H1 (cell line): ENCODE data around the gene TCAP. TPM values are rescaled to one million over a fixed set of nuclear protein-coding genes. Genes with fewer than 3 reads are reported as not detected.

Experiments
- CTCF ChIA-PET: fragments of 300-600 bp; sonication (Branson Sonifier 250); formaldehyde crosslinking; loops from one replicate; lab custom pipeline; 2021; ENCODE audit not compliant: partially characterized antibody; lab: Charles Lee
- POLR2A ChIA-PET: fragments of 300-600 bp; sonication (Branson Sonifier 250); formaldehyde crosslinking; loops from one replicate; lab custom pipeline; 2021; ENCODE audit warnings: inconsistent platforms; ENCODE audit not compliant: partially characterized antibody; lab: Charles Lee
- DNase-seq, 2 experiments: peaks; one replicate each; pipeline versions ENCODE4 v3.0.0 to v3.0.0-alpha.2; 2010 to 2022; ENCODE audit warnings: low spot score in 2 of 2, low read depth in 1 of 2, mixed read lengths in 1 of 2
- FAIRE-seq: peaks from 2 replicates; lab custom pipeline; 2011; peaks lifted over from hg19 to GRCh38; lab: Jason Lieb, UNC
- H2AFZ ChIP-seq: 2 replicates; pipeline ENCODE4 v1.8.1; 2012; ENCODE audit warnings: low read length, inconsistent platforms
- H2AK5ac ChIP-seq: 2 replicates; pipeline ENCODE4 v1.6.1; 2013; ENCODE audit warnings: low read depth, low read length
- H2BK120ac ChIP-seq: replicated peaks from 2 replicates; pipeline ENCODE3; 2013; ENCODE audit warnings: low read depth, low read length, inconsistent platforms
- H2BK12ac ChIP-seq: 2 replicates; pipeline ENCODE4 v1.6.1; 2013; ENCODE audit warnings: low read depth, low read length
- H2BK15ac ChIP-seq: 2 replicates; pipeline ENCODE4 v1.6.1; 2013; ENCODE audit warnings: low read length
- H2BK20ac ChIP-seq: 2 replicates; pipeline ENCODE4 v1.6.1; 2013; ENCODE audit warnings: low read length
- H2BK5ac ChIP-seq: 2 replicates; pipeline ENCODE4 v1.6.1; 2013; ENCODE audit warnings: low read depth, low read length
- H3K14ac ChIP-seq: 2 replicates; pipeline ENCODE4 v1.6.1; 2013; ENCODE audit warnings: inconsistent platforms; ENCODE audit not compliant: insufficient read length
- H3K18ac ChIP-seq: 2 replicates; pipeline ENCODE4 v1.6.1; 2013; ENCODE audit warnings: low read length; ENCODE audit errors: extremely low read depth
- H3K23ac ChIP-seq: 2 replicates; pipeline ENCODE4 v1.6.1; 2013; ENCODE audit warnings: inconsistent platforms; ENCODE audit not compliant: insufficient read length
- H3K23me2 ChIP-seq: 2 replicates; pipeline ENCODE4 v1.6.1; 2013; ENCODE audit warnings: low read depth, low read length
- H3K27ac ChIP-seq: 2 replicates; pipeline ENCODE4 v1.6.1; 2011; ENCODE audit warnings: low read depth, low read length, inconsistent platforms
- H3K27me3 ChIP-seq, 4 experiments: replicated peaks in 1 of 4; 1 replicate in 1 of 4; 2 replicates in 3 of 4; pipeline versions ENCODE4 v1.6.1 to v1.8.1; 2011 to 2013; ENCODE audit warnings: low read length in 3 of 4, mild to moderate bottlenecking in 3 of 4, inconsistent platforms in 2 of 4, mixed read lengths in 2 of 4, moderate library complexity in 1 of 4; ENCODE audit not compliant: control insufficient read depth in 3 of 4, insufficient read depth in 3 of 4; ENCODE audit errors: extremely low read depth in 1 of 4
- H3K36me3 ChIP-seq, 4 experiments: 2 replicates each; pipeline versions ENCODE4 v1.6.1 to v1.8.1; 2011 to 2013; ENCODE audit warnings: mild to moderate bottlenecking in 4 of 4, low read length in 3 of 4, moderate library complexity in 2 of 4, control low read depth in 1 of 4, inconsistent platforms in 1 of 4; ENCODE audit not compliant: insufficient read depth in 4 of 4, control insufficient read depth in 2 of 4
- H3K4ac ChIP-seq: replicated peaks from 2 replicates; pipeline ENCODE3; 2013; ENCODE audit warnings: low read length, low read depth, mixed read lengths, inconsistent platforms; ENCODE audit not compliant: insufficient read length
- H3K4me1 ChIP-seq, 4 experiments: replicated peaks in 1 of 4; 1 replicate in 1 of 4; 2 replicates in 3 of 4; pipeline versions ENCODE4 v1.6.1 to v1.8.1; 2011 to 2013; ENCODE audit warnings: low read length in 3 of 4, inconsistent platforms in 2 of 4, mixed read lengths in 1 of 4; ENCODE audit not compliant: insufficient read depth in 4 of 4, control insufficient read depth in 3 of 4
- H3K4me2 ChIP-seq, 2 experiments: 2 replicates each; pipeline versions ENCODE4 v1.6.1 to v1.8.1; 2011 to 2013; ENCODE audit warnings: low read depth in 2 of 2, low read length in 2 of 2, control low read depth in 1 of 2, inconsistent platforms in 1 of 2, mild to moderate bottlenecking in 1 of 2; ENCODE audit not compliant: insufficient read depth in 1 of 2
- H3K4me3 ChIP-seq, 4 experiments: fragments of 200-600, 300-600 bp in 1 of 4; sonication (generic), shearing (Covaris generic), sonication (Bioruptor Twin) in 1 of 4; 2 replicates each; pipeline versions ENCODE4 v1.5.1 to v1.8.1; 2011 to 2016; ENCODE audit warnings: low read length in 4 of 4, low read depth in 3 of 4, control low read depth in 2 of 4, inconsistent platforms in 2 of 4, mild to moderate bottlenecking in 2 of 4, mixed read lengths in 1 of 4, moderate library complexity in 1 of 4; ENCODE audit not compliant: insufficient read depth in 2 of 4; ENCODE audit errors: extremely low read depth in 1 of 4
- H3K56ac ChIP-seq: replicated peaks from 2 replicates; pipeline ENCODE3; 2013; ENCODE audit warnings: low read depth, mild to moderate bottlenecking, mixed read lengths, low read length, inconsistent platforms; ENCODE audit not compliant: insufficient read length
- H3K79me1 ChIP-seq: 2 replicates; pipeline ENCODE4 v1.6.1; 2013; ENCODE audit warnings: low read depth, low read length, control low read depth
- H3K79me2 ChIP-seq, 2 experiments: 2 replicates each; pipeline versions ENCODE4 v1.6.1 to v1.8.1; 2012 to 2013; ENCODE audit warnings: low read length in 2 of 2, mild to moderate bottlenecking in 2 of 2, inconsistent platforms in 1 of 2; ENCODE audit not compliant: insufficient read depth in 2 of 2, control insufficient read depth in 1 of 2
- H3K9ac ChIP-seq, 4 experiments: replicated peaks in 1 of 4; 1 replicate in 1 of 4; 2 replicates in 3 of 4; pipeline versions ENCODE4 v1.6.1 to v1.8.1; 2011 to 2013; ENCODE audit warnings: low read depth in 3 of 4, low read length in 3 of 4, control low read depth in 2 of 4, mild to moderate bottlenecking in 2 of 4, moderate library complexity in 2 of 4, inconsistent platforms in 1 of 4; ENCODE audit errors: extremely low read depth in 1 of 4
- H3K9me3 ChIP-seq, 2 experiments: 2 replicates each; pipeline versions ENCODE4 v1.6.1 to v1.8.1; 2012 to 2013; ENCODE audit warnings: mild to moderate bottlenecking in 2 of 2, moderate library complexity in 2 of 2, control low read depth in 1 of 2, inconsistent platforms in 1 of 2, low read depth in 1 of 2, low read length in 1 of 2, mixed read lengths in 1 of 2; ENCODE audit not compliant: insufficient read depth in 2 of 2
- H4K20me1 ChIP-seq, 2 experiments: replicated peaks in 1 of 2; 2 replicates each; pipeline versions ENCODE3 to v1.8.1; 2011 to 2013; ENCODE audit warnings: inconsistent platforms in 2 of 2, low read length in 2 of 2, mild to moderate bottlenecking in 1 of 2; ENCODE audit not compliant: insufficient read depth in 2 of 2, control insufficient read depth in 1 of 2
- H4K5ac ChIP-seq: 2 replicates; pipeline ENCODE4 v1.6.1; 2013; ENCODE audit warnings: low read length, low read depth, mixed read lengths, inconsistent platforms; ENCODE audit not compliant: insufficient read length
- H4K8ac ChIP-seq: 2 replicates; pipeline ENCODE4 v1.8.0; 2013; ENCODE audit warnings: mild to moderate bottlenecking, moderate library complexity, low read length, inconsistent platforms; ENCODE audit not compliant: insufficient read depth; ENCODE audit errors: extremely low read depth
- H4K91ac ChIP-seq: replicated peaks from 2 replicates; pipeline ENCODE3; 2013; ENCODE audit warnings: low read length, mixed read lengths, inconsistent platforms; ENCODE audit not compliant: insufficient read length
- ATF2 ChIP-seq: IDR thresholded peaks from 2 replicates; pipeline ENCODE4 v1.6.1; 2012; ENCODE audit warnings: low read length, inconsistent platforms
- FOSL1 ChIP-seq: IDR thresholded peaks from 2 replicates; pipeline ENCODE4 v1.6.1; 2011; ENCODE audit warnings: mild to moderate bottlenecking, low read depth, low read length, moderate library complexity; ENCODE audit not compliant: insufficient read depth
- PHF8 ChIP-seq: fragments of 200-600 bp; sonication (generic); conservative IDR thresholded peaks from 2 replicates; pipeline ENCODE4 v1.7.1; 2012; ENCODE audit warnings: low read depth, mild to moderate bottlenecking, inconsistent platforms, low read length, moderate library complexity
- POLR2A ChIP-seq, 2 experiments: IDR thresholded peaks; 1 replicate in 1 of 2; 2 replicates in 1 of 2; pipeline ENCODE4 v1.6.1; 2011; ENCODE audit warnings: low read depth in 2 of 2, low read length in 2 of 2, mild to moderate bottlenecking in 2 of 2; ENCODE audit errors: control extremely low read depth in 1 of 2
- RBBP5 ChIP-seq: IDR thresholded peaks from 2 replicates; pipeline ENCODE4 v1.7.1; 2012; ENCODE audit warnings: low read depth, mild to moderate bottlenecking, inconsistent platforms, low read length, moderate library complexity, borderline replicate concordance
- RNF2 ChIP-seq: fragments of 200-900, 300-1000 bp; sonication (generic); IDR thresholded peaks from 2 replicates; pipeline ENCODE4 v1.7.1; 2016; ENCODE audit warnings: borderline replicate concordance, low read depth, mild to moderate bottlenecking, antibody characterized with exemption, low read length; ENCODE audit not compliant: poor library complexity, severe bottlenecking; ENCODE audit errors: missing control alignments
- SIN3A ChIP-seq, 2 experiments: IDR thresholded peaks in 1 of 2; conservative IDR thresholded peaks in 1 of 2; 2 replicates each; pipeline ENCODE4 v1.6.1; 2011 to 2012; ENCODE audit warnings: low read length in 2 of 2, improper control_type of control experiment in 1 of 2, low read depth in 1 of 2, mild to moderate bottlenecking in 1 of 2
- TAF1 ChIP-seq: IDR thresholded peaks from 2 replicates; pipeline ENCODE4 v1.6.1; 2011; ENCODE audit warnings: mild to moderate bottlenecking, low read depth, low read length
- TEAD4 ChIP-seq: IDR thresholded peaks from 2 replicates; pipeline ENCODE4 v1.6.1; 2012; ENCODE audit warnings: low read depth, low read length, inconsistent platforms, mixed read lengths
- WGBS, 2 experiments: shearing (Covaris generic) in 1 of 2; methylation state at CpG; one replicate each; pipeline versions ENCODE4 v1.1.6 to v1.1.7; 2013 to 2015; ENCODE audit warnings: low lambda C conversion rate in 2 of 2, mixed read lengths in 2 of 2, inconsistent platforms in 1 of 2, low coverage in 1 of 2, missing lambda C conversion rate in 1 of 2; ENCODE audit not compliant: insufficient replicate concordance in 2 of 2, insufficient coverage in 1 of 2, insufficient read length in 1 of 2; ENCODE audit errors: extremely low coverage in 1 of 2, missing lambda C conversion rate in 1 of 2; 5-methylcytosine and 5-hydroxymethylcytosine counted together
- polyA plus RNA-seq, 7 experiments: library from polyadenylated mRNA; depleted of rRNA in 3 of 7; stranded (reverse) in 5 of 7; unstranded in 2 of 7; fragments of >200 nt in 5 of 7; fragments of 200-250 nt in 2 of 7; gene quantifications; 1 replicate in 5 of 7; 2 replicates in 1 of 7; 4 replicates in 1 of 7; pipeline versions ENCODE4 v1.2.1 to v1.2.3, GENCODE V29; 2011 to 2013; ENCODE audit warnings: missing spikeins in 2 of 7, mixed read lengths in 2 of 7
- total RNA-seq: library from RNA; stranded (reverse); fragmentation: NEBNext Ultra II Directional; extraction: Animal tissue kit (Norgen Biotek cat#: 25700); gene quantifications from 2 replicates; pipeline ENCODE4 v1.2.1, GENCODE V29; 2021

TCAP gene
- total and polyA plus RNA-seq, 2 of the 8 experiments (the other 6 are each of a cell fraction or from before 2014, with no cell fraction given), result 0.82 to 1.4 TPM

- H4K5ac ChIP-seq, result no peak overlapping the region
- H3K23ac ChIP-seq, result no peak overlapping the region
- peak overlapping the region; percentile 31 for H4K91ac ChIP-seq
- H3K36me3 ChIP-seq, result no peaks in the 10 kb centered on the region
- H3K79me2 ChIP-seq, result peaks cover 8 to 41% of the 10 kb centered on the region in 2 experiments
- H2BK20ac ChIP-seq, result 0 out of 2 replicates have a peak overlapping the region, but pooled peaks have one; percentile 61
- peak overlapping the region; percentile 66; the same call in 1 of the 2 replicates for H4K8ac ChIP-seq
- no peak for FAIRE-seq
- H2AFZ ChIP-seq, result no peak overlapping the region
- H2BK12ac ChIP-seq, result peak overlapping the region; percentile 80; the same call in 1 of the 2 replicates
- H3K23me2 ChIP-seq, result peaks cover 8% of the 10 kb centered on the region; the same call in 1 of the 2 replicates
- peak overlapping the region; percentile 57; the same call in 1 of the 2 replicates for H3K18ac ChIP-seq
- H3K4me1 ChIP-seq, result peaks cover 13 to 46% (median 31%) of the 10 kb centered on the region in 4 experiments
- no peak overlapping the region for H2BK120ac ChIP-seq
- H3K56ac ChIP-seq, result no peak overlapping the region
- H3K4me2 ChIP-seq, result peak overlapping the region; percentile 86 to 97
- no peak overlapping the region for H3K9ac ChIP-seq
- no peaks in the 10 kb centered on the region for H3K9me3 ChIP-seq
- H2AK5ac ChIP-seq, result no peak overlapping the region
- H2BK15ac ChIP-seq, result 0 out of 2 replicates have a peak overlapping the region, but pooled peaks have one; percentile 61
- H4K20me1 ChIP-seq, result peaks cover 3 to 12% of the 10 kb centered on the region in 2 experiments
- ChIA-PET POLR2A (interaction anchor here (0.8 to 2.4 kb wide), 5 partner anchors 8 to 65 kb away, joined by 3 to 6 read pairs (median 3); partner anchors contain the start of gene ERBB2), CTCF (interaction anchor here (27.2 to 49.2 kb wide), 3 partner anchors 3 to 49 kb away, joined by 1096 to 1885 read pairs (median 1096); partner anchors contain the start of genes ERBB2, PGAP3, PNMT and PPP1R1B)
- peaks cover 15% of the 10 kb centered on the region for H3K79me1 ChIP-seq
- H2BK5ac ChIP-seq, result peak overlapping the region; percentile 71; the same call in 1 of the 2 replicates
- no peak overlapping the region for H3K27ac ChIP-seq
- H3K27me3 ChIP-seq, result 0 out of 7 replicates have a peak, but pooled peaks cover 0 to 3% (median 0%) of the 10 kb centered on the region in 4 experiments
- DNase-seq, result no peak
- H3K4me3 ChIP-seq, result peak overlapping the region; percentile 16 to 83 (median 54); a peak in 6 of 8 replicates
- TF ChIP-seq RNF2 (no peak), FOSL1 (no peak), SIN3A (conservative IDR thresholded peaks at IDR 0.05 in 1 of 2, IDR thresholded peaks at IDR 0.05 in 1 of 2; ENCODE audit: low read depth in 1 of 2, low read length in 2 of 2) (no peak), RBBP5 (no peak), POLR2A (IDR thresholded peaks at IDR 0.05; ENCODE audit: control extremely low read depth in 1 of 2, low read depth in 2 of 2, low read length in 2 of 2) (no peak), TAF1 (no peak), ATF2 (no peak), PHF8 (no peak), TEAD4 (no peak)
- H3K4ac ChIP-seq, result no peak overlapping the region
- H3K14ac ChIP-seq, result no peak overlapping the region
- WGBS, 2 experiments, result 57% methylated on average over 6 of the region's 6 CpGs; no CpG with 5 or more reads in 1 of the 2 experiments
These were observed 28.6 kb upstream of the TCAP start for GRCh38 chr17:39636587-39636926.
